ENCODE data around the gene CDH9.

GRCh38 chr5:26877154-26877553 lies 161.2 kb downstream of the CDH9 start:
- TF ChIP-seq CTCF (conservative IDR thresholded peaks at IDR 0.05) (no peak), EZH2 (IDR thresholded peaks at IDR 0.05; ENCODE audit: low read depth) (no peak)
